HepG2 (cell line): ENCODE data around the gene SFT2D2. TPM values are rescaled to one million over a fixed set of nuclear protein-coding genes. Genes with fewer than 3 reads are reported as not detected.

Experiments used
- ATAC-seq: fragments of 200-7000 bp; cut with Tn5 transposase; 3 replicates; pipeline ENCODE4 v1.9.1; 2020; ENCODE audit warnings: mild to moderate bottlenecking, moderate library complexity
- BruUV-seq: library from RNA; stranded (reverse); fragments of 400-500 nt; replicated peaks from 2 replicates; lab custom pipeline; 2021; lab: Mats Ljungman, UMichigan
- CTCF ChIA-PET: fragments of 300-600 bp; formaldehyde crosslinking; extraction: SDS; loops from one replicate; lab custom pipeline; 2021; ENCODE audit warnings: low total read pairs, inconsistent platforms, low intra/inter-chr PET ratio; lab: Yijun Ruan, JAX
- POLR2A ChIA-PET: fragments of 350-600 bp; sonication (Branson Sonifier 250); formaldehyde crosslinking; loops from one replicate; lab custom pipeline; 2020; ENCODE audit warnings: antibody characterized with exemption, inconsistent platforms; lab: Yijun Ruan, JAX
- DNase-seq: peaks from one replicate; pipeline ENCODE4 v3.0.0-alpha.2; 2015; ENCODE audit warnings: low spot score
- FAIRE-seq: peaks from 3 replicates; lab custom pipeline; 2011; peaks lifted over from hg19 to GRCh38; lab: Jason Lieb, UNC
- H2AFZ ChIP-seq: one replicate; pipeline ENCODE4 v1.6.1; 2011; ENCODE audit warnings: low read length, inconsistent platforms
- H3K27ac ChIP-seq: fragments of 300-600 bp; 3 replicates; pipeline ENCODE4 v1.8.0; 2011; ENCODE audit warnings: mixed run types, mild to moderate bottlenecking, mixed read lengths, low read length, inconsistent platforms; ENCODE audit not compliant: insufficient read depth; ENCODE audit errors: extremely low read length
- H3K27me3 ChIP-seq, 2 experiments: fragments of 200-600 bp in 1 of 2; 2 replicates in 1 of 2; 3 replicates in 1 of 2; pipeline versions ENCODE4 v1.6.0 to v1.8.0; 2011; ENCODE audit warnings: low read length in 2 of 2, mild to moderate bottlenecking in 2 of 2, moderate library complexity in 2 of 2, inconsistent platforms in 1 of 2; ENCODE audit not compliant: insufficient read depth in 2 of 2, control insufficient read depth in 1 of 2
- H3K36me3 ChIP-seq, 2 experiments: fragments of 200-600 bp in 1 of 2; replicated peaks in 1 of 2; 2 replicates in 1 of 2; 3 replicates in 1 of 2; pipeline versions ENCODE4 v1.5.1 to v1.8.0; 2011; ENCODE audit warnings: low read length in 2 of 2, inconsistent platforms in 1 of 2; ENCODE audit not compliant: insufficient read depth in 2 of 2, control insufficient read depth in 1 of 2
- H3K4me1 ChIP-seq: 2 replicates; pipeline ENCODE4 v1.5.1; 2012; ENCODE audit warnings: low read length, inconsistent platforms; ENCODE audit not compliant: insufficient read depth
- H3K4me2 ChIP-seq: 2 replicates; pipeline ENCODE4 v1.6.0; 2011; ENCODE audit warnings: low read depth, low read length, inconsistent platforms
- H3K4me3 ChIP-seq, 3 experiments: fragments of 200-600 bp in 1 of 3; sonication (generic), shearing (Covaris generic) in 1 of 3; replicated peaks in 1 of 3; 2 replicates each; pipeline ENCODE4 v1.5.1; 2011 to 2016; ENCODE audit warnings: low read length in 3 of 3, inconsistent platforms in 2 of 3, low read depth in 2 of 3, mild to moderate bottlenecking in 2 of 3, control low read depth in 1 of 3, mixed read lengths in 1 of 3; ENCODE audit not compliant: insufficient read depth in 1 of 3
- H3K79me2 ChIP-seq: one replicate; pipeline ENCODE4 v1.6.1; 2011; ENCODE audit warnings: low read length, inconsistent platforms; ENCODE audit not compliant: insufficient read depth
- H3K9ac ChIP-seq: 2 replicates; pipeline ENCODE4 v1.6.0; 2011; ENCODE audit warnings: mild to moderate bottlenecking, low read depth, low read length, inconsistent platforms; ENCODE audit not compliant: insufficient read depth
- H3K9me3 ChIP-seq: 2 replicates; pipeline ENCODE4 v1.5.1; 2012; ENCODE audit warnings: mild to moderate bottlenecking, low read length
- H4K20me1 ChIP-seq: 2 replicates; pipeline ENCODE4 v1.6.0; 2011; ENCODE audit warnings: inconsistent platforms, mild to moderate bottlenecking, low read length, moderate library complexity; ENCODE audit not compliant: insufficient read depth
- AHDC1 ChIP-seq: sonication (generic); formaldehyde crosslinking; IDR thresholded peaks from 2 replicates; pipeline ENCODE4 v1.5.1; 2020; ENCODE audit warnings: mild to moderate bottlenecking, missing genetic modification reagents, borderline replicate concordance
- DMAP1 ChIP-seq: IDR thresholded peaks from 2 replicates; pipeline ENCODE4 v1.6.1; 2016
- HDAC2 ChIP-seq: sonication (generic); formaldehyde crosslinking; IDR thresholded peaks from 2 replicates; pipeline ENCODE4 v1.4.0; 2020; ENCODE audit warnings: missing genetic modification reagents
- HNF4A ChIP-seq: sonication (generic); formaldehyde crosslinking; IDR thresholded peaks from 2 replicates; pipeline ENCODE4 v1.4.0; 2020; ENCODE audit warnings: missing genetic modification reagents
- MZF1 ChIP-seq: sonication (generic); formaldehyde crosslinking; IDR thresholded peaks from 2 replicates; pipeline ENCODE4 v1.8.1; 2023; ENCODE audit warnings: mild to moderate bottlenecking, missing genetic modification reagents, borderline replicate concordance
- PRPF4 ChIP-seq: fragments of 200-400 bp; formaldehyde crosslinking; IDR thresholded peaks from 2 replicates; pipeline ENCODE4 v1.6.1; 2016; ENCODE audit warnings: low read length, low read depth; ENCODE audit not compliant: poor library complexity, severe bottlenecking
- RARA ChIP-seq: IDR thresholded peaks from 2 replicates; pipeline ENCODE4 v1.6.1; 2016; ENCODE audit warnings: missing genetic modification reagents, missing compliant biosample characterization
- SAP130 ChIP-seq: IDR thresholded peaks from 2 replicates; pipeline ENCODE4 v1.6.1; 2016; ENCODE audit warnings: low read depth
- SP5 ChIP-seq: IDR thresholded peaks from 2 replicates; pipeline ENCODE4 v1.6.1; 2016; ENCODE audit warnings: low read depth, borderline replicate concordance
- TBP ChIP-seq: sonication (generic); formaldehyde crosslinking; IDR thresholded peaks from 2 replicates; pipeline ENCODE4 v1.5.0; 2020; ENCODE audit warnings: missing genetic modification reagents
- ZFAT ChIP-seq: sonication (generic); formaldehyde crosslinking; conservative IDR thresholded peaks from 2 replicates; pipeline ENCODE4 v1.8.1; 2023; ENCODE audit warnings: missing genetic modification reagents, inconsistent platforms
- ZNF234 ChIP-seq: sonication (generic); formaldehyde crosslinking; conservative IDR thresholded peaks from 2 replicates; pipeline ENCODE4 v1.5.1; 2020; ENCODE audit warnings: mild to moderate bottlenecking, missing genetic modification reagents
- ZNF768 ChIP-seq: sonication (generic); formaldehyde crosslinking; IDR thresholded peaks from 2 replicates; pipeline ENCODE4 v1.4.0; 2020; ENCODE audit warnings: missing genetic modification reagents
- ZNF839 ChIP-seq: sonication (generic); formaldehyde crosslinking; IDR thresholded peaks from 2 replicates; pipeline ENCODE4 v1.4.0; 2020; ENCODE audit warnings: missing genetic modification reagents, mild to moderate bottlenecking, borderline replicate concordance
- WGBS: methylation state at CpG from one replicate; pipeline ENCODE4 v1.1.6; 2017; ENCODE audit warnings: low lambda C conversion rate; 5-methylcytosine and 5-hydroxymethylcytosine counted together
- in situ Hi-C: cut with HindIII; loops from 2 replicates; pipeline ENCODE4 v1.10.0; 2017; ENCODE audit warnings: low pct_unique_long_range_greater_than_20kb; ENCODE audit not compliant: extremely low pct_ligation_motif_present
- intact Hi-C: fragments of 100-400 bp; cut with micrococcal nuclease; formaldehyde crosslinking; loops from one replicate; pipeline ENCODE4 v1.10.0; 2022; ENCODE audit not compliant: unreplicated experiment
- polyA plus RNA-seq, 8 experiments: library from polyadenylated mRNA; depleted of rRNA in 3 of 8; stranded (reverse) in 7 of 8; unstranded in 1 of 8; fragments of >200 nt; fragmentation: Illumina TruSeq in 4 of 8; extraction: Trizol in 4 of 8; gene quantifications; 2 replicates each; pipeline versions ENCODE4 v1.2.1 to v1.2.3, GENCODE V29; 2011 to 2016; ENCODE audit warnings: low read depth in 4 of 8, missing spikeins in 1 of 8, mixed read lengths in 1 of 8; ENCODE audit not compliant: insufficient read depth in 1 of 8
- total RNA-seq, 5 experiments: library from RNA; depleted of rRNA; stranded (reverse); fragments of >200 nt; fragmentation: Illumina TruSeq; extraction: Trizol; gene quantifications; 2 replicates each; pipeline ENCODE4 v1.2.3, GENCODE V29; 2016; ENCODE audit warnings: low read depth in 1 of 5

Gene SFT2D2
- total and polyA plus RNA-seq, 2 of the 13 experiments (the other 11 are each of a cell fraction or from before 2014, with no cell fraction given), result 10.0 to 28.8 TPM

GRCh38 chr1:168235548-168235885 is 9.7 kb downstream of the SFT2D2 start:
- no peak overlapping the region for H3K9ac ChIP-seq
- no peak overlapping the region for H2AFZ ChIP-seq
- DNase-seq, result no peak
- H3K4me2 ChIP-seq, result peak overlapping the region; percentile 10; the same call in 1 of the 2 replicates
- CTCF ChIA-PET, result interaction anchor here (0.7 kb wide), 1 partner anchor 56 kb away, joined by 4 read pairs; no protein-coding TSS in a partner anchor
- in situ Hi-C loops (no loop called here), intact Hi-C loops (loop anchor here (5.0 to 10.0 kb wide), 2 partner anchors 58 to 89 kb away; partner anchors contain the start of gene TIPRL)
- peaks cover 3% of the 10 kb centered on the region for H3K79me2 ChIP-seq
- TF ChIP-seq HDAC2 (CRISPR knock-in tag) (0 out of 2 replicates have a peak, but pooled peaks have one; percentile 6), DMAP1 (CRISPR knock-in tag) (0 out of 2 replicates have a peak, but pooled peaks have one; percentile 31), SP5 (CRISPR knock-in tag) (no peak)
- peaks cover 8 to 55% of the 10 kb centered on the region in 2 experiments for H3K36me3 ChIP-seq
- FAIRE-seq, result no peak
- H4K20me1 ChIP-seq, result no peaks in the 10 kb centered on the region
- peak overlapping the region; percentile 25 for H3K27ac ChIP-seq
- H3K27me3 ChIP-seq, result no peaks in the 10 kb centered on the region
- no peaks in the 10 kb centered on the region for H3K9me3 ChIP-seq
- BruUV-seq, result no TSS peak
- H3K4me1 ChIP-seq, result peaks cover 27% of the 10 kb centered on the region
- H3K4me3 ChIP-seq, result no peak overlapping the region
- ATAC-seq, result peak; percentile 18; the same call in 1 of the 3 replicates
- POLR2A ChIA-PET, result interaction anchor here (2.1 kb wide), 1 partner anchor 10 kb away, joined by 12 read pairs; the partner anchor contains the start of gene SFT2D2

GRCh38 chr1:168235937-168236336 is 10.1 kb downstream of the SFT2D2 start:
- intact Hi-C loops, result loop anchor here (5.0 to 10.0 kb wide), 2 partner anchors 59 to 89 kb away; partner anchors contain the start of gene TIPRL
- ATAC-seq, result peak; percentile 53
- Histone ChIP-seq H3K79me2 (peaks cover 3% of the 10 kb centered on the region), H3K36me3 (peaks cover 8 to 56% of the 10 kb centered on the region in 2 experiments), H4K20me1 (no peaks in the 10 kb centered on the region), H3K27me3 (no peaks in the 10 kb centered on the region), H3K9me3 (no peaks in the 10 kb centered on the region), H3K4me2 (peak overlapping the region; percentile 22), H3K9ac (no peak overlapping the region), H3K27ac (peak overlapping the region; percentile 25), H2AFZ (no peak overlapping the region), H3K4me1 (peaks cover 23% of the 10 kb centered on the region), H3K4me3 (no peak overlapping the region)
- CTCF ChIA-PET, result interaction anchor here (0.7 kb wide), 1 partner anchor 57 kb away, joined by 4 read pairs; no protein-coding TSS in a partner anchor
- BruUV-seq, result no TSS peak
- peak; percentile 64 for FAIRE-seq
- in situ Hi-C loops, result no loop called here
- WGBS, result 66% methylated on average over 3 of the region's 3 CpGs
- POLR2A ChIA-PET, result interaction anchor here (2.1 kb wide), 1 partner anchor 10 kb away, joined by 12 read pairs; the partner anchor contains the start of gene SFT2D2
- DNase-seq, result peak; percentile 35
- TF ChIP-seq ZNF234 (CRISPR knock-in tag) (no peak), ZFAT (no peak), PRPF4 (no peak), TBP (no peak), ZNF768 (CRISPR knock-in tag) (no peak), ZNF839 (CRISPR knock-in tag) (no peak), HNF4A (CRISPR knock-in tag) (peak; percentile 64), MZF1 (no peak), AHDC1 (CRISPR knock-in tag) (no peak), RARA (CRISPR knock-in tag) (peak; percentile 71), SAP130 (0 out of 2 replicates have a peak, but pooled peaks have one; percentile 14)
